HepG2 (cell line): ENCODE results near the gene IGFL2. TPM values are rescaled to one million over a fixed set of nuclear protein-coding genes. Genes with fewer than 3 reads are reported as not detected.

Experiments
- ATAC-seq: fragments of 200-7000 bp; cut with Tn5 transposase; 3 replicates; pipeline ENCODE4 v1.9.1; 2020; ENCODE audit warnings: mild to moderate bottlenecking, moderate library complexity
- BruUV-seq: library from RNA; stranded (reverse); fragments of 400-500 nt; replicated peaks from 2 replicates; lab custom pipeline; 2021; lab: Mats Ljungman, UMichigan
- CTCF ChIA-PET: fragments of 300-600 bp; formaldehyde crosslinking; extraction: SDS; loops from one replicate; lab custom pipeline; 2021; ENCODE audit warnings: low total read pairs, inconsistent platforms, low intra/inter-chr PET ratio; lab: Yijun Ruan, JAX
- POLR2A ChIA-PET: fragments of 350-600 bp; sonication (Branson Sonifier 250); formaldehyde crosslinking; loops from one replicate; lab custom pipeline; 2020; ENCODE audit warnings: antibody characterized with exemption, inconsistent platforms; lab: Yijun Ruan, JAX
- DNase-seq: peaks from one replicate; pipeline ENCODE4 v3.0.0-alpha.2; 2015; ENCODE audit warnings: low spot score
- FAIRE-seq: peaks from 3 replicates; lab custom pipeline; 2011; peaks lifted over from hg19 to GRCh38; lab: Jason Lieb, UNC
- H2AFZ ChIP-seq: one replicate; pipeline ENCODE4 v1.6.1; 2011; ENCODE audit warnings: low read length, inconsistent platforms
- H3K27ac ChIP-seq: fragments of 300-600 bp; 3 replicates; pipeline ENCODE4 v1.8.0; 2011; ENCODE audit warnings: mixed run types, mild to moderate bottlenecking, mixed read lengths, low read length, inconsistent platforms; ENCODE audit not compliant: insufficient read depth; ENCODE audit errors: extremely low read length
- H3K27me3 ChIP-seq, 2 experiments: fragments of 200-600 bp in 1 of 2; 2 replicates in 1 of 2; 3 replicates in 1 of 2; pipeline versions ENCODE4 v1.6.0 to v1.8.0; 2011; ENCODE audit warnings: low read length in 2 of 2, mild to moderate bottlenecking in 2 of 2, moderate library complexity in 2 of 2, inconsistent platforms in 1 of 2; ENCODE audit not compliant: insufficient read depth in 2 of 2, control insufficient read depth in 1 of 2
- H3K36me3 ChIP-seq, 2 experiments: fragments of 200-600 bp in 1 of 2; replicated peaks in 1 of 2; 2 replicates in 1 of 2; 3 replicates in 1 of 2; pipeline versions ENCODE4 v1.5.1 to v1.8.0; 2011; ENCODE audit warnings: low read length in 2 of 2, inconsistent platforms in 1 of 2; ENCODE audit not compliant: insufficient read depth in 2 of 2, control insufficient read depth in 1 of 2
- H3K4me1 ChIP-seq: 2 replicates; pipeline ENCODE4 v1.5.1; 2012; ENCODE audit warnings: low read length, inconsistent platforms; ENCODE audit not compliant: insufficient read depth
- H3K4me2 ChIP-seq: 2 replicates; pipeline ENCODE4 v1.6.0; 2011; ENCODE audit warnings: low read depth, low read length, inconsistent platforms
- H3K4me3 ChIP-seq, 3 experiments: fragments of 200-600 bp in 1 of 3; sonication (generic), shearing (Covaris generic) in 1 of 3; replicated peaks in 1 of 3; 2 replicates each; pipeline ENCODE4 v1.5.1; 2011 to 2016; ENCODE audit warnings: low read length in 3 of 3, inconsistent platforms in 2 of 3, low read depth in 2 of 3, mild to moderate bottlenecking in 2 of 3, control low read depth in 1 of 3, mixed read lengths in 1 of 3; ENCODE audit not compliant: insufficient read depth in 1 of 3
- H3K79me2 ChIP-seq: one replicate; pipeline ENCODE4 v1.6.1; 2011; ENCODE audit warnings: low read length, inconsistent platforms; ENCODE audit not compliant: insufficient read depth
- H3K9ac ChIP-seq: 2 replicates; pipeline ENCODE4 v1.6.0; 2011; ENCODE audit warnings: mild to moderate bottlenecking, low read depth, low read length, inconsistent platforms; ENCODE audit not compliant: insufficient read depth
- H3K9me3 ChIP-seq: 2 replicates; pipeline ENCODE4 v1.5.1; 2012; ENCODE audit warnings: mild to moderate bottlenecking, low read length
- H4K20me1 ChIP-seq: 2 replicates; pipeline ENCODE4 v1.6.0; 2011; ENCODE audit warnings: inconsistent platforms, mild to moderate bottlenecking, low read length, moderate library complexity; ENCODE audit not compliant: insufficient read depth
- ARNT ChIP-seq: fragments of 450-650 bp; IDR thresholded peaks from 2 replicates; pipeline ENCODE4 v1.6.1; 2017
- CBX2 ChIP-seq, 2 experiments: fragments of 200-600 bp in 1 of 2; sonication (generic); formaldehyde crosslinking in 1 of 2; IDR thresholded peaks; 2 replicates each; pipeline versions ENCODE4 v1.7.0 to v1.8.1; 2018 to 2022; ENCODE audit warnings: low read depth in 2 of 2, low read length in 1 of 2, mild to moderate bottlenecking in 1 of 2, missing genetic modification reagents in 1 of 2
- CENPX ChIP-seq: sonication (generic); formaldehyde crosslinking; IDR thresholded peaks from 2 replicates; pipeline ENCODE4 v1.9.0; 2021; ENCODE audit warnings: mild to moderate bottlenecking, missing genetic modification reagents, moderate library complexity
- HOXA5 ChIP-seq: sonication (generic); formaldehyde crosslinking; IDR thresholded peaks from 2 replicates; pipeline ENCODE4 v1.4.0; 2020; ENCODE audit warnings: missing genetic modification reagents
- KLF6 ChIP-seq: IDR thresholded peaks from 2 replicates; pipeline ENCODE4 v1.8.0; 2016; ENCODE audit warnings: missing biosample characterization, missing genetic modification reagents
- MED13 ChIP-seq: sonication (generic); formaldehyde crosslinking; IDR thresholded peaks from 2 replicates; pipeline ENCODE4 v1.5.0; 2020; ENCODE audit warnings: missing genetic modification reagents
- NFE2 ChIP-seq: sonication (generic); formaldehyde crosslinking; IDR thresholded peaks from 2 replicates; pipeline ENCODE4 v1.4.0; 2020; ENCODE audit warnings: missing genetic modification reagents
- SP5 ChIP-seq: IDR thresholded peaks from 2 replicates; pipeline ENCODE4 v1.6.1; 2016; ENCODE audit warnings: low read depth, borderline replicate concordance
- ZNF20 ChIP-seq: sonication (generic); formaldehyde crosslinking; IDR thresholded peaks from 2 replicates; pipeline ENCODE4 v1.4.0; 2020; ENCODE audit warnings: mild to moderate bottlenecking, moderate library complexity, missing genetic modification reagents
- ZNF224 ChIP-seq: sonication (generic); formaldehyde crosslinking; IDR thresholded peaks from 2 replicates; pipeline ENCODE4 v1.5.0; 2020; ENCODE audit warnings: mild to moderate bottlenecking, missing genetic modification reagents
- ZNF264 ChIP-seq: sonication (generic); formaldehyde crosslinking; IDR thresholded peaks from 2 replicates; pipeline ENCODE4 v1.4.0; 2020; ENCODE audit warnings: missing genetic modification reagents
- ZNF333 ChIP-seq: sonication (generic); formaldehyde crosslinking; IDR thresholded peaks from 2 replicates; pipeline ENCODE4 v1.4.0; 2020; ENCODE audit warnings: mild to moderate bottlenecking, missing genetic modification reagents, borderline replicate concordance
- ZNF337 ChIP-seq: sonication (generic); formaldehyde crosslinking; IDR thresholded peaks from 2 replicates; pipeline ENCODE4 v1.5.1; 2020; ENCODE audit warnings: missing genetic modification reagents, low read depth, mild to moderate bottlenecking, borderline replicate concordance
- ZNF430 ChIP-seq: sonication (generic); formaldehyde crosslinking; IDR thresholded peaks from 2 replicates; pipeline ENCODE4 v1.9.0; 2021; ENCODE audit warnings: mild to moderate bottlenecking, missing genetic modification reagents
- ZNF44 ChIP-seq: sonication (generic); formaldehyde crosslinking; IDR thresholded peaks from 2 replicates; pipeline ENCODE4 v1.5.1; 2020; ENCODE audit warnings: mild to moderate bottlenecking, missing genetic modification reagents
- ZNF513 ChIP-seq: sonication (generic); formaldehyde crosslinking; conservative IDR thresholded peaks from 2 replicates; pipeline ENCODE4 v1.5.0; 2020; ENCODE audit warnings: missing genetic modification reagents
- WGBS: methylation state at CpG from one replicate; pipeline ENCODE4 v1.1.6; 2017; ENCODE audit warnings: low lambda C conversion rate; 5-methylcytosine and 5-hydroxymethylcytosine counted together
- in situ Hi-C: cut with HindIII; loops from 2 replicates; pipeline ENCODE4 v1.10.0; 2017; ENCODE audit warnings: low pct_unique_long_range_greater_than_20kb; ENCODE audit not compliant: extremely low pct_ligation_motif_present
- intact Hi-C: fragments of 100-400 bp; cut with micrococcal nuclease; formaldehyde crosslinking; loops from one replicate; pipeline ENCODE4 v1.10.0; 2022; ENCODE audit not compliant: unreplicated experiment
- polyA plus RNA-seq, 8 experiments: library from polyadenylated mRNA; depleted of rRNA in 3 of 8; stranded (reverse) in 7 of 8; unstranded in 1 of 8; fragments of >200 nt; fragmentation: Illumina TruSeq in 4 of 8; extraction: Trizol in 4 of 8; gene quantifications; 2 replicates each; pipeline versions ENCODE4 v1.2.1 to v1.2.3, GENCODE V29; 2011 to 2016; ENCODE audit warnings: low read depth in 4 of 8, missing spikeins in 1 of 8, mixed read lengths in 1 of 8; ENCODE audit not compliant: insufficient read depth in 1 of 8
- total RNA-seq, 5 experiments: library from RNA; depleted of rRNA; stranded (reverse); fragments of >200 nt; fragmentation: Illumina TruSeq; extraction: Trizol; gene quantifications; 2 replicates each; pipeline ENCODE4 v1.2.3, GENCODE V29; 2016; ENCODE audit warnings: low read depth in 1 of 5
- TF ChIP-seq, protein P1 (sequence below): IDR thresholded peaks from 2 replicates; pipeline ENCODE4 v1.6.1; 2016; ENCODE audit warnings: low read depth, borderline replicate concordance
- TF ChIP-seq, protein P2 (sequence below): sonication (generic); formaldehyde crosslinking; IDR thresholded peaks from 2 replicates; pipeline ENCODE4 v1.8.0; 2023; ENCODE audit warnings: mild to moderate bottlenecking, missing genetic modification reagents
- TF ChIP-seq, protein P3 (sequence below): sonication (generic); formaldehyde crosslinking; IDR thresholded peaks from 2 replicates; pipeline ENCODE4 v1.4.0; 2020; ENCODE audit warnings: missing genetic modification reagents

IGFL2 gene
- total and polyA plus RNA-seq, 2 of the 13 experiments (the other 11 are each of a cell fraction or from before 2014, with no cell fraction given) = not detected

DNA sequence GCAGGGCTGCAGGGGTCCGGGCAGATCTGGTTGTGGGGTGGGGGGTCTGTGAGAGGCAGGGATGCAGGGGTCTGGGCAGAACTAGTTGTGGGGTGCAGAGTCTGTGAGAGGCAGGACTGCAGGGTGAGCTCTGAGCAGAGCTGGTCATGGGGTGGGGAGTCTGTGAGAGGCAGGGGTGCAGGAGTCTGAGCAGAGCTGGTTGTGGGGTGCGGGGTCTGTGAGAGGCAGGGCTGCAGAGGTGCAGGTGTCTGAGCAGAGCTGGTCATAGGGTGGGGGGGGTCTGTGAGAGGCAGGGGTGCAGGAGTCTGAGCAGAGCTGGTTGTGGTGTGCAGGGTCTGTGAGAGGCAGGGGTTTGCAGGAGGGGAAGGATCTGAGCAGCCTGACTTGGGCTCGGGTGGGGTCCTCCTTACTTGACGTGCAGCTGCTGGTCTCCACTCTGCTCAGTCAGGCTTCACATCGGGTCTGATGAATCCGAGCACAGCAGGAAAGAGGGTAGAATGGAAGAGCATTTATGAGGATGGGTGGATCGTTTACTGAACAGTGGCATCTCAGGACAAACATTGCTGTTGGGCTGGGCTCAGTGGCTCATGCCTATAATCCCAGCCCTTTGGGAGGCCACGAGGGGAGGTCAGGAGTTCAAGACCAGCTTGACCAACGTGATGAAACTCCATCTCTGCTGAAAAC, 31.2 kb downstream of the IGFL2 start (continued):
- TF ChIP-seq ZNF430 (no peak), HOXA5 (CRISPR knock-in tag) (no peak), ZNF44 (no peak), CBX2 (IDR thresholded peaks at IDR 0.05; ENCODE audit: low read depth, low read length) (no peak), CBX2 (CRISPR knock-in tag; IDR thresholded peaks at IDR 0.05; ENCODE audit: low read depth) (no peak)
- TF ChIP-seq, protein P1, sequence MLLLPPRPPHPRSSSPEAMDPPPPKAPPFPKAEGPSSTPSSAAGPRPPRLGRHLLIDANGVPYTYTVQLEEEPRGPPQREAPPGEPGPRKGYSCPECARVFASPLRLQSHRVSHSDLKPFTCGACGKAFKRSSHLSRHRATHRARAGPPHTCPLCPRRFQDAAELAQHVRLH (CRISPR knock-in tag) = no peak
- TF ChIP-seq, protein P2, sequence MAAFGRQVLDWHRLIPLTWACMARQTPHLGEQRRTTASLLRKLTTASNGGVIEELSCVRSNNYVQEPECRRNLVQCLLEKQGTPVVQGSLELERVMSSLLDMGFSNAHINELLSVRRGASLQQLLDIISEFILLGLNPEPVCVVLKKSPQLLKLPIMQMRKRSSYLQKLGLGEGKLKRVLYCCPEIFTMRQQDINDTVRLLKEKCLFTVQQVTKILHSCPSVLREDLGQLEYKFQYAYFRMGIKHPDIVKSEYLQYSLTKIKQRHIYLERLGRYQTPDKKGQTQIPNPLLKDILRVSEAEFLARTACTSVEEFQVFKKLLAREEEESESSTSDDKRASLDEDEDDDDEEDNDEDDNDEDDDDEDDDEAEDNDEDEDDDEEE = no peak

- DNase-seq (no peak), FAIRE-seq (no peak), ATAC-seq (no peak)
- Histone ChIP-seq H3K4me3 (no peak overlapping the region), H3K9ac (no peak overlapping the region), H3K79me2 (no peaks in the 10 kb centered on the region), H4K20me1 (no peaks in the 10 kb centered on the region), H3K27me3 (peaks cover 0 to 7% of the 10 kb centered on the region in 2 experiments; a peak in 2 of 5 replicates), H3K36me3 (no peaks in the 10 kb centered on the region), H2AFZ (no peak overlapping the region), H3K4me1 (no peaks in the 10 kb centered on the region), H3K9me3 (no peaks in the 10 kb centered on the region), H3K27ac (no peak overlapping the region), H3K4me2 (no peak overlapping the region)
- in situ Hi-C loops (no loop called here), intact Hi-C loops (loop anchor here (10.0 kb wide), 1 partner anchor 84 kb away; no protein-coding TSS in a partner anchor)
- ChIA-PET CTCF (no interaction called here), POLR2A (no interaction called here)
- WGBS = 16% methylated on average over 5 of the region's 5 CpGs
- no TSS peak for BruUV-seq
- TF ChIP-seq SP5 (CRISPR knock-in tag) (no peak), CENPX (CRISPR knock-in tag) (no peak), NFE2 (CRISPR knock-in tag) (no peak), ZNF337 (CRISPR knock-in tag) (no peak), ZNF20 (CRISPR knock-in tag) (no peak), ZNF513 (no peak), MED13 (CRISPR knock-in tag) (no peak), ZNF264 (CRISPR knock-in tag) (no peak), ZNF224 (CRISPR knock-in tag) (no peak), ARNT (no peak), ZNF333 (CRISPR knock-in tag) (no peak), KLF6 (CRISPR knock-in tag) (no peak)
- TF ChIP-seq, protein P3, sequence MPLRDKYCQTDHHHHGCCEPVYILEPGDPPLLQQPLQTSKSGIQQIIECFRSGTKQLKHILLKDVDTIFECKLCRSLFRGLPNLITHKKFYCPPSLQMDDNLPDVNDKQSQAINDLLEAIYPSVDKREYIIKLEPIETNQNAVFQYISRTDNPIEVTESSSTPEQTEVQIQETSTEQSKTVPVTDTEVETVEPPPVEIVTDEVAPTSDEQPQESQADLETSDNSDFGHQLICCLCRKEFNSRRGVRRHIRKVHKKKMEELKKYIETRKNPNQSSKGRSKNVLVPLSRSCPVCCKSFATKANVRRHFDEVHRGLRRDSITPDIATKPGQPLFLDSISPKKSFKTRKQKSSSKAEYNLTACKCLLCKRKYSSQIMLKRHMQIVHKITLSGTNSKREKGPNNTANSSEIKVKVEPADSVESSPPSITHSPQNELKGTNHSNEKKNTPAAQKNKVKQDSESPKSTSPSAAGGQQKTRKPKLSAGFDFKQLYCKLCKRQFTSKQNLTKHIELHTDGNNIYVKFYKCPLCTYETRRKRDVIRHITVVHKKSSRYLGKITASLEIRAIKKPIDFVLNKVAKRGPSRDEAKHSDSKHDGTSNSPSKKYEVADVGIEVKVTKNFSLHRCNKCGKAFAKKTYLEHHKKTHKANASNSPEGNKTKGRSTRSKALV (CRISPR knock-in tag) = no peak
These were observed 32.8 kb downstream of the IGFL2 start for GRCh38 chr19:46180701-46181387.
